Mesodermal cell (in vitro differentiated cells): ENCODE measurements around the gene EPN1.

ENCODE experiments used
- H3K27ac ChIP-seq: 2 replicates; pipeline ENCODE4 v1.7.0; 2013; ENCODE audit warnings: mild to moderate bottlenecking, low read depth, low read length, moderate library complexity; ENCODE audit not compliant: severe bottlenecking
- H3K36me3 ChIP-seq: 2 replicates; pipeline ENCODE4 v1.7.1; 2013; ENCODE audit warnings: mild to moderate bottlenecking, low read length, moderate library complexity; ENCODE audit not compliant: control insufficient read depth, insufficient read depth
- H3K4me1 ChIP-seq: one replicate; pipeline ENCODE4 v1.7.1; 2013; ENCODE audit warnings: mild to moderate bottlenecking, low read length; ENCODE audit not compliant: insufficient read depth, control insufficient read depth, poor library complexity, severe bottlenecking
- H3K4me3 ChIP-seq: 2 replicates; pipeline ENCODE4 v1.7.0; 2013; ENCODE audit warnings: low read length, control low read depth, mild to moderate bottlenecking; ENCODE audit not compliant: insufficient read depth, poor library complexity, severe bottlenecking; ENCODE audit errors: extremely low read depth
- H3K9me3 ChIP-seq: 2 replicates; pipeline ENCODE4 v1.7.1; 2013; ENCODE audit warnings: mild to moderate bottlenecking, low read length, moderate library complexity; ENCODE audit not compliant: control insufficient read depth
- WGBS, 2 experiments: methylation state at CpG; one replicate each; pipeline ENCODE4 v1.1.5; 2013; ENCODE audit warnings: missing lambda C conversion rate in 2 of 2; ENCODE audit not compliant: insufficient coverage in 2 of 2; 5-methylcytosine and 5-hydroxymethylcytosine counted together

EPN1 gene

GRCh38 chr19:55681131-55682092, 6.4 kb downstream of the EPN1 start:
- H3K36me3 ChIP-seq = peaks cover 80% of the 10 kb centered on the region
- H3K9me3 ChIP-seq = no peaks in the 10 kb centered on the region
- H3K27ac ChIP-seq = peak overlapping the region; percentile 10
- WGBS, 2 experiments = 89 to 100% methylated on average over 6 to 8 of the region's 9 CpGs
- H3K4me1 ChIP-seq = peaks cover 27% of the 10 kb centered on the region
- H3K4me3 ChIP-seq = no peak overlapping the region

DNA sequence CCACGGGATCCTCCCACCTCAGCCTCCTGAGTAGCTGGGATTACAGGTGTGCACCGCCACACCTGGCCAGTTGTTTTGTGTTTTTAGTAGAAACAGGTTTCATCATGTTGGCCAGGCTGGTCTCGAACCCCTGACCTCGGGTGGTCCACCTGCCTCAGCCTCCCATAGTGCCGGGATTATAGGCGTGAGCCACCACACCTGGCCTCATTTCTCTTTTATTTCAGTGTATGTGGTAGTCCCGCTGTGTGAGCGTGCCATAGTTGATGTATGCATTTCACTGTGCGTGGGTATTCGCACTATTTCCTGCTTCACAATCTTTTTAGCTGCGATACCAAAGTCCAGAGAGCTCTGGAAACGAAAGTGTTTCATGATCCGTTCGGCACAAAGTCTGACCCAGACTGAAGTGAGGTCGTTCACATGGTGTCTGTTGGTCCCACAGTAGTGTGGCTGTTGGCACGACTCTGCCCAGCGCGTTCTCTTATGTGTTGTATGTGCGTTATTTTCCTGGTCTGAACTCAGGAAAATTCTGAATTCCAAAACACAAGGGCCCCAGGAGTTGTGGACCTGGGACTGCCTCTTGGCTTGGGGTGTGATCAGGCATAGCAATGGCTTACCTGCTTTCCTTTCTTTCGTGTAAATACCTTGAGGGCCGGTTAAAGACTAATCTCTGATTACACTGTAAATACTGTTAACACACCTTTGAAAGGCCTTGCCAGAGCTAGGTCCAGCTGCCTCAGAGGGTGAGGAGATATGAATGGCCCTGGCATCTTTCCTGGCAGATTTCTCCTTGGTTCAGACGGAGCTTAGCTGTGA, 8.6 kb downstream of the EPN1 start:
- no peak overlapping the region for H3K27ac ChIP-seq
- peaks cover 20% of the 10 kb centered on the region for H3K4me1 ChIP-seq
- no peak overlapping the region for H3K4me3 ChIP-seq
- 93 to 97% methylated on average over 14 to 19 of the region's 22 CpGs for WGBS, 2 experiments
- peaks cover 81% of the 10 kb centered on the region for H3K36me3 ChIP-seq
- H3K9me3 ChIP-seq = no peaks in the 10 kb centered on the region

- Histone ChIP-seq H3K27ac (no peak overlapping the region), H3K4me3 (no peak overlapping the region), H3K4me1 (peaks cover 7% of the 10 kb centered on the region), H3K9me3 (no peaks in the 10 kb centered on the region), H3K36me3 (peaks cover 80% of the 10 kb centered on the region)
- WGBS, 2 experiments = 95 to 97% methylated on average over 59 to 60 of the region's 60 CpGs
Measured at GRCh38 chr19:55684946-55685681, 10.1 kb downstream of the EPN1 start.

- no peak overlapping the region for H3K4me3 ChIP-seq
- H3K27ac ChIP-seq = no peak overlapping the region
- H3K36me3 ChIP-seq = peaks cover 81% of the 10 kb centered on the region
- H3K4me1 ChIP-seq = peaks cover 2% of the 10 kb centered on the region
- 94 to 97% methylated on average over 4 to 6 of the region's 6 CpGs for WGBS, 2 experiments
- no peaks in the 10 kb centered on the region for H3K9me3 ChIP-seq
Measured at GRCh38 chr19:55685776-55686175, 10.8 kb downstream of the EPN1 start.

- peaks cover 80% of the 10 kb centered on the region for H3K36me3 ChIP-seq
- H3K27ac ChIP-seq = no peak overlapping the region
- H3K4me3 ChIP-seq = no peak overlapping the region
- no peaks in the 10 kb centered on the region for H3K4me1 ChIP-seq
- H3K9me3 ChIP-seq = no peaks in the 10 kb centered on the region
- 96% methylated on average over 19 to 28 of the region's 29 CpGs for WGBS, 2 experiments
Measured at GRCh38 chr19:55686311-55687050, 11.5 kb downstream of the EPN1 start.

DNA sequence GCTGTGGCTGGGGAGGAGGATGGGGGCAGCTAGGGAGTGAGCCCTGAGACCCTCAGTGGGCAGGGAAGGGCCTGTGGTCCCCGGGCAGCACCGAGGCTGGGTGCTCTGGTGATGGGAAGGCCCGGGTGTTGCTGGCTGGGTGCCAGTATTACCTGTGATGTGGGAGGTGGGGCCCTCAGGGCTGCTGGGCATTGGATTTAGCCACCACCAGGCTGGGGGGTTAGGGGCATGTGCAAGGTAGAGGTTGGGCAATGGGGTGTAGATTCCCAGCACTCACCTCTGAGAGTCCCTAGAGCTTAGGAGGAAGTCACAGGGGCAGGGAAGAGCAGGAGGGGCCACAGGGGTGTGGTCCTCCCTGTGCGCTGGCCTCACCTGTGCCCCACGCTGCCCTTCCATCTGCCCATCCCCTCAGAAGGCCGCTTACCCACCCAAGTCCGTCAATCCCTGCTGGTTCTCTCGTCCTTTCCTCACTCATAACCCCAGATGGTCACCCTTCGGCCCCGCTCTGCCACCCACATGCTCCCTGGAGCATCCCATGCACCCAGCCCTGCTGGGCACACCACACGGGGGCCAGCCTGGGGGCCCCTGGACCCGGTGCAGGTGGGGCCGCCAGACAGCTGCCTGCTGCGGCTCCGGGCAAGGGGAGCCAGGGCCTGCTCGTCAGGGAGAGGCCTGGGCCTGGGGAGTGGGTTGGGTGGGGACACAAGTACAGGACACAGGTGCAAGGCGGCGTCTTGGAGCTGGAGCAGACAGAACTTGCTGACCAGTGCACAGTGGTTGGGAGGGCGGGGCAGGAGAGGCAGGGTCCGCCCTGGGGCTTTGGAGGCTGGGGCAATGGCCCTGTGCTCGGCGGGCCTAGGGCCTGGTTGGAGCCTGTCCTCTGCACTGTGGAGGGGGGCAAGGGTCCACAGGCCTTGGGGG, 12.5 kb downstream of the EPN1 start:
- Histone ChIP-seq H3K4me1 (no peaks in the 10 kb centered on the region), H3K9me3 (no peaks in the 10 kb centered on the region), H3K27ac (no peak overlapping the region), H3K36me3 (peaks cover 78% of the 10 kb centered on the region), H3K4me3 (no peak overlapping the region)
- WGBS, 2 experiments = 91 to 95% methylated on average over 20 to 22 of the region's 22 CpGs

DNA sequence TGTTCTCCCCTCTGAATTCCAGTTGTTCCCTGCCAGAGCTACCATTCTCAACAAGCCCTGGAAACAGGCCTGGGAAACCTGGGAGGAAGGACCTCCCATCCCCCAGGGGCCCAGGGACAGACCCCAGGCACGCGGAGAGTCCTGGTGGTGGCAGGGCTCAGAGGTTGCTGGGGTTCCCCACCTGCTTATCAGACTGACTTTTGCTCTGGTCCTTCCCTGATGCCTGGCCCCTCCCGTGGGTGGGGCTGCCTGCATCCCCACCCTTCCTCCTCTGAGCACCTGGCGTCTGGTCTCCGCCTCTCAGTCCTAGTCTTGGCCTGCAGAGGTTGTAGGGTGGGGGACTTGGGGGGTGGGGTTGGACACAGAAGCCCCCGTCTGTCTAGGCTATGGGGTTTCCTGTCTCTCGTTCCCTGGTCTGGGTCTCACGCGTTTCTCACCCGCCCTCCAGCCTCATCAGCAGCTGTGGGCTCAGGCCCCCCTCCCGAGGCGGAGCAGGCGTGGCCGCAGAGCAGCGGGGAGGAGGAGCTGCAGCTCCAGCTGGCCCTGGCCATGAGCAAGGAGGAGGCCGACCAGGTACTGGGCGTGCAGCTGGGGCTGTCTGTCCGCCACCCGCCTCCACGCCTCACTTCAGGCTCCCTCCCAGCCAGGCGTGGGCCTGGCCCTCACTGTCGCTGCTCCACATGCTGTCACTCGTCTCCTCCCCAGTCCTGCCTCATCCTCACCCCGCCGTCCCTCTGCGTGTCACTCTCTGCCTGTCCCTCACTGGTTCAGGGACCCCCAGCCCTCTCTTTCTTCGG, 13.6 kb downstream of the EPN1 start:
- Histone ChIP-seq H3K36me3 (peaks cover 82% of the 10 kb centered on the region), H3K4me1 (no peaks in the 10 kb centered on the region), H3K27ac (no peak overlapping the region), H3K4me3 (no peak overlapping the region), H3K9me3 (no peaks in the 10 kb centered on the region)
- WGBS, 2 experiments = 92 to 94% methylated on average over 23 to 24 of the region's 27 CpGs

DNA sequence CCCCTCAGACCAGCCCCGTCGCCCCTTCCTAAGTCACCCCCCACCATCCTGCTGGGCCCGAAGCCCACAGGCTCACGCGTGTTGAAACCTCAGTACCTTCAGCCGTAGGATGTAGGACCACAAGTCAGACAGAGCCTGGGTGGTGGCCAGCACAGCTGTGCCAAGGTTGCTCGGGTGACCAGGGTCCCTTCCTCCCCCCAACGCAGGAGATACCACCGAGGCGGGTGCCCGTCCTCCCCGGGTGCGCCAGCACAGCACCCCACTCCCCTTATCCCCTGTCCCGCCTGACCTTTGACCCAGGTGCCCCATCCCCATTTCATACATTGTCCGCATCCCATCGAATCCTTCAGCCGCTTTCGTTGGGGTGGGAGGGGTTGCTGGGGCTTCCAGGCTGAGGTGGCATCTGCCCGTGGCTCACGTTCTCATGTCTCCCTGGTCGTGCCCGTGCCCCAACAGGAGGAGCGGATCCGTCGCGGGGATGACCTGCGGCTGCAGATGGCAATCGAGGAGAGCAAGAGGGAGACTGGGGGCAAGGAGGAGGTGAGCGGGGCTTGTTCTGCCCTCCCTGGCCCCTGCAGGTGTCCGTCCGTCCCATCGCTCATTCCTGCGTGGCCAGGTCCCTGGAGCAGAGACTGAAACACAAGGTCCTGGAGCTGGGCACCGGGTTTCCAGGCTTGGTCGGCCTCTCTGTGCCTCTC, 14.5 kb downstream of the EPN1 start:
- Histone ChIP-seq H3K4me1 (no peaks in the 10 kb centered on the region), H3K9me3 (no peaks in the 10 kb centered on the region), H3K27ac (no peak overlapping the region), H3K36me3 (peaks cover 82% of the 10 kb centered on the region), H3K4me3 (no peak overlapping the region)
- 96 to 97% methylated on average over 25 to 30 of the region's 35 CpGs for WGBS, 2 experiments
